GM23248 (cell line): Measurements from ENCODE around the gene SRRM4. TPM values are rescaled to one million over a fixed set of nuclear protein-coding genes. Genes with fewer than 3 reads are reported as not detected.
"Not testable (repeated sequence)": the region's sequence is repeated elsewhere in the genome, so short reads cannot be mapped to it uniquely, and the experiment has no call there.

ENCODE experiments used
- DNase-seq: peaks from one replicate; pipeline ENCODE4 v3.0.0-alpha.2; 2015
- H2AFZ ChIP-seq: fragments of 200-600 bp; sonication (generic); 2 replicates; pipeline ENCODE4 v1.6.1; 2016; ENCODE audit warnings: antibody characterized with exemption
- H3F3A ChIP-seq: fragments of 200-600 bp; sonication (generic); 2 replicates; pipeline ENCODE4 v1.6.1; 2016; ENCODE audit warnings: mild to moderate bottlenecking, antibody characterized with exemption, mixed run types; ENCODE audit not compliant: insufficient read depth
- H3K27ac ChIP-seq: fragments of 200-600 bp; sonication (generic); 2 replicates; pipeline ENCODE4 v1.5.1; 2016; ENCODE audit warnings: mild to moderate bottlenecking
- H3K27me3 ChIP-seq: fragments of 200-600 bp; sonication (generic); replicated peaks from 2 replicates; pipeline ENCODE4 v1.6.1; 2016; ENCODE audit warnings: mild to moderate bottlenecking; ENCODE audit not compliant: insufficient read depth
- H3K36me3 ChIP-seq: fragments of 200-600 bp; sonication (generic); 2 replicates; pipeline ENCODE4 v1.6.1; 2016; ENCODE audit warnings: low read depth, mild to moderate bottlenecking
- H3K4me1 ChIP-seq: fragments of 200-600 bp; sonication (generic); 2 replicates; pipeline ENCODE4 v1.6.1; 2016; ENCODE audit warnings: mild to moderate bottlenecking; ENCODE audit not compliant: insufficient read depth
- H3K4me2 ChIP-seq: fragments of 200-600 bp; sonication (generic); one replicate; pipeline ENCODE4 v1.6.1; 2016; ENCODE audit warnings: mild to moderate bottlenecking; ENCODE audit not compliant: unreplicated experiment
- H3K4me3 ChIP-seq: fragments of 200-600 bp; sonication (generic); 2 replicates; pipeline ENCODE4 v1.5.1; 2016; ENCODE audit warnings: mild to moderate bottlenecking
- H3K79me2 ChIP-seq: fragments of 200-600 bp; sonication (generic); 2 replicates; pipeline ENCODE4 v1.6.1; 2016; ENCODE audit warnings: mild to moderate bottlenecking; ENCODE audit not compliant: insufficient read depth
- H3K9ac ChIP-seq: fragments of 200-600 bp; sonication (generic); 2 replicates; pipeline ENCODE4 v1.6.1; 2016; ENCODE audit warnings: mild to moderate bottlenecking
- H3K9me2 ChIP-seq: fragments of 200-600 bp; sonication (generic); 2 replicates; pipeline ENCODE4 v1.6.1; 2016; ENCODE audit warnings: mixed run types, mild to moderate bottlenecking, moderate library complexity; ENCODE audit not compliant: insufficient read depth
- H3K9me3 ChIP-seq: fragments of 200-600 bp; sonication (generic); one replicate; pipeline ENCODE4 v1.6.1; 2017; ENCODE audit warnings: low read depth
- H4K20me1 ChIP-seq: fragments of 200-600 bp; sonication (generic); 2 replicates; pipeline ENCODE4 v1.6.0; 2016; ENCODE audit not compliant: insufficient read depth
- EZH2 ChIP-seq: fragments of 200-600 bp; sonication (generic); IDR thresholded peaks from 2 replicates; pipeline ENCODE4 v1.6.1; 2018; ENCODE audit warnings: antibody characterized with exemption, mild to moderate bottlenecking; ENCODE audit not compliant: insufficient read depth, poor library complexity, severe bottlenecking
- EZH2phosphoT487 ChIP-seq: fragments of 200-600 bp; sonication (generic); IDR thresholded peaks from 2 replicates; pipeline ENCODE4 v1.6.1; 2018; ENCODE audit warnings: antibody characterized with exemption, moderate library complexity, mild to moderate bottlenecking, low read depth; ENCODE audit not compliant: insufficient read depth
- WGBS, 2 experiments: methylation state at CpG; one replicate each; pipeline ENCODE4 v1.1.6; 2015 to 2017; ENCODE audit warnings: low lambda C conversion rate in 2 of 2, low coverage in 1 of 2; ENCODE audit errors: missing lambda C conversion rate in 2 of 2; 5-methylcytosine and 5-hydroxymethylcytosine counted together
- in situ Hi-C: fragments of 300-500 bp; cut with MboI; formaldehyde crosslinking; loops from 2 replicates; pipeline ENCODE4 v1.15.0; 2020
- polyA plus RNA-seq: library from polyadenylated mRNA; unstranded; fragments of >200 nt; fragmentation: Nextera tagmentation; extraction: Ambion mirVana; gene quantifications from 2 replicates; pipeline ENCODE4 v1.2.1, GENCODE V29; 2016
- total RNA-seq: library from RNA; depleted of rRNA; stranded (reverse); fragments of >200 nt; shearing (Covaris generic); gene quantifications from 2 replicates; pipeline ENCODE4 v1.2.3, GENCODE V29; 2014

The SRRM4 gene
- total and polyA plus RNA-seq, 2 experiments from 2014 or later, result not detected

DNA sequence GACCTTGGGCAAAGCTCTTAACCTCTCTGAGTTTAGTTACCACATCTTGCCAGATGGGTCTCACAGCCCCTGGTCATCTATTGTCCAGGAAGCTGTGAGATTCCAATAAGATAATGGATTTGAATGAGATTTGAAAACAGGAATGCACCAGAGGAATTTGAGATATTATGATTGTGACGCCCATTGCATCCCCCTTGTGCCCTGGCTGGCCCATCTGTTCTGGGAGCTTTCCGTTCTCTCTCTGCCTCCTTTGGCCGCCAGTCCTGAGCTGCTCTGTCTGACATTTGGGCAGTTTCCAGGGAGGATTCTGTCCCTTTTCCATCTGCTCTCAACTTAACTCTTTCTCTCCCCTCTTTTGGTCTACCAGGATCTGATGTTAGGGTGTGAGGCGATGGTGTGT is 24.6 kb downstream of the SRRM4 start:
- no peaks in the 10 kb centered on the region for H3F3A ChIP-seq
- no peaks in the 10 kb centered on the region for H3K9me2 ChIP-seq
- TF ChIP-seq EZH2phosphoT487, result no peak
- TF ChIP-seq EZH2, result no peak
- H3K4me1 ChIP-seq, result no peaks in the 10 kb centered on the region
- H3K4me3 ChIP-seq, result no peak overlapping the region
- H3K27ac ChIP-seq, result no peak overlapping the region
- H3K4me2 ChIP-seq, result no peak overlapping the region
- H3K9me3 ChIP-seq, result no peaks in the 10 kb centered on the region
- in situ Hi-C loops, result no loop called here
- no peaks in the 10 kb centered on the region for H3K36me3 ChIP-seq
- 5 to 12% methylated on average over 4 of the region's 4 CpGs for WGBS, 2 experiments
- H3K79me2 ChIP-seq, result no peaks in the 10 kb centered on the region
- no peak for DNase-seq
- H3K27me3 ChIP-seq, result no peaks in the 10 kb centered on the region
- H4K20me1 ChIP-seq, result no peaks in the 10 kb centered on the region
- no peak overlapping the region for H2AFZ ChIP-seq
- H3K9ac ChIP-seq, result no peak overlapping the region

DNA sequence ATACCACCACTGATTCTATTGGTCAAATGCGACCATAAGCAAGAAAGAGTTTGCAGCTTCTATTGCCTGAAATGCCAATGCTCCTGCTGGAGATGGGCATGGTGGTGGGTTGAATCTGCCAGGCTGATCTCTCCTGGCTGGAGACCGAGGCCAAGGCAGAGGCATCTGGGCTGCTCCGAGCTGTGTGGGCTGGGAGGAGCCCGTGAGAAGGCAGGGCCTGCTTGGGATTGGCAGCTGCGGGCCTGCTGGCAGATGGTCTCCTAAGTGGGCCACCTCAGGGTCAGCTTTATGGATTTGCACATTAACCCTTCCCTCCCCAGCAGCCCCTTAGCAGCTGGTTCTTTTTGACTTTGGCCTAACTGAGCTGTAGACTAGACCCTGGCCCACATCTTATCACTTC is 25.4 kb downstream of the SRRM4 start:
- Histone ChIP-seq H3K79me2 (no peaks in the 10 kb centered on the region), H3F3A (no peaks in the 10 kb centered on the region), H4K20me1 (no peaks in the 10 kb centered on the region), H2AFZ (no peak overlapping the region), H3K4me2 (no peak overlapping the region), H3K4me1 (no peaks in the 10 kb centered on the region), H3K27me3 (no peaks in the 10 kb centered on the region), H3K4me3 (no peak overlapping the region), H3K27ac (no peak overlapping the region), H3K9ac (no peak overlapping the region), H3K9me3 (no peaks in the 10 kb centered on the region), H3K9me2 (no peaks in the 10 kb centered on the region), H3K36me3 (no peaks in the 10 kb centered on the region)
- 14 to 18% methylated on average over 5 of the region's 5 CpGs for WGBS, 2 experiments
- no peak for TF ChIP-seq EZH2phosphoT487
- TF ChIP-seq EZH2, result no peak
- in situ Hi-C loops, result no loop called here
- DNase-seq, result no peak

DNA sequence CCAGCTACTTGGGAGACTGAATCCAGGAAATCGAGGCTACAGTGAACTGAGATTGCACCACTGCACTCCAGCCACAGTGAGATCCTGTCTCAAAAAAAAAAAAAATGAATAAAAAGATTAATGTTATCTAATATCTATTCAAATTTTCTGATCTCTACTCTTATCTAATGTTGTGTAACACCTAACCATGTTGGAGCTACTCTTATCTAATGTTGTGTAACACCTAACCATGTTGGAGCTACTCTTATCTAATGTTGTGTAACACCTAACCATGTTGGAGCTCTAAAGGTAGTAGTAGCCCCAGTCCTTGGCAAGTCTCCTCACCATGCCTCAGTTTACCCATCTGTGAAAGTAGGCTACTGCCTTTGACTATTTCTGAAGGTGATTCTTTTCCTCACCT is 26.9 kb downstream of the SRRM4 start:
- H3F3A ChIP-seq, H3K4me2 ChIP-seq, H3K79me2 ChIP-seq, H3K9me2 ChIP-seq, H3K4me3 ChIP-seq, in situ Hi-C loops, H3K9me3 ChIP-seq, H3K36me3 ChIP-seq, H3K4me1 ChIP-seq, DNase-seq, H2AFZ ChIP-seq, H4K20me1 ChIP-seq, H3K27ac ChIP-seq, H3K9ac ChIP-seq, H3K27me3 ChIP-seq: not testable (repeated sequence)
- WGBS, 2 experiments, result 17 to 30% methylated on average over 1 of the region's 1 CpG

DNA sequence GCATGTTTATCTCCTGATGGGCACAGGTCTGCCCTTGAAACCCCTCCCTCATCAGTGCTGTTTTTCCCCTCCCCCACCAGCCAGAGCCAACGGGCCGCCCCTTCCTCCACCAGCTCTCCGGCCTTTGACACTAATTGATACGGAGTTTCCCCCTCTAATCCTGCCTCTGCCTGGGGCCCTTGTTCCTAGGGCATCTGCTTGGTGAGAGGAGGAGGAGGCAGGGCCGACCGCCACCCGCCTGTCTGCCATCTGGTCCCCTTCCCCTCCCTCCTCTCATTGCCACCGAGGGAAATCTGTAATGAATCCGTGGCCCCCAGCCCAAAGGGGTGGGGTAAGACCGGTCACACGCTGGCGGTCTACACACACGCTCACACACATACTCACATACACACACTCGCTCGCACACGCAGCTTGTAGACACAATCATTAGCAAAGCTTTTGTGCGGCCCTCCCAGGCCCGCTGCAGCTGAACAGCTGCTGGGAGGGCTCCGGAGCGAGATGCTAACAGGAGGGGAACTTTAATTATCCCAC is 27.4 kb downstream of the SRRM4 start:
- H3K27me3 ChIP-seq, result no peaks in the 10 kb centered on the region
- no peaks in the 10 kb centered on the region for H3K9me3 ChIP-seq
- in situ Hi-C loops, result no loop called here
- no peaks in the 10 kb centered on the region for H3K36me3 ChIP-seq
- no peak overlapping the region for H3K27ac ChIP-seq
- no peak overlapping the region for H2AFZ ChIP-seq
- TF ChIP-seq EZH2, result no peak
- no peak for TF ChIP-seq EZH2phosphoT487
- no peaks in the 10 kb centered on the region for H3K4me1 ChIP-seq
- no peak overlapping the region for H3K4me2 ChIP-seq
- no peaks in the 10 kb centered on the region for H4K20me1 ChIP-seq
- 2 to 4% methylated on average over 16 to 20 of the region's 20 CpGs for WGBS, 2 experiments
- DNase-seq, result no peak
- H3K79me2 ChIP-seq, result no peaks in the 10 kb centered on the region
- H3F3A ChIP-seq, result no peaks in the 10 kb centered on the region
- no peaks in the 10 kb centered on the region for H3K9me2 ChIP-seq
- no peak overlapping the region for H3K9ac ChIP-seq
- H3K4me3 ChIP-seq, result no peak overlapping the region

DNA sequence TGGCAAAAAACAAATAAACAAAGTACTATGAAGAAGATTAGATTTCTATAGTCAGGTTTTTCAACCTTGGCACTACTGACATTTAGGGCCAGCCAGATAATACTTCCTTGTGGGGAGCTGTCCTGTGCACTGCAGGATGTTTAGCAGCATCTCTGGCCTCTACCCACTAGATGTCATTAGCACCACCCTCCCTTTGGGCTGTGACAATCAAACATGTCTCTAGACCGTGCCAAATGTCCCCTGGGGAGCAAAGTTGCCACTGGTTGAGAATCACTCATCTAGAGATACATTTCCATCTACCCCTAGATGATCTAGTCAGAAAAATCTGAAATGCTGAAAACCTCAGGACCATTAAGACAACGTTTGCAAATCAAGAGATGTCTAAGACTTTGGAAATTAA is 29.9 kb downstream of the SRRM4 start:
- no peaks in the 10 kb centered on the region for H3K79me2 ChIP-seq
- H3K4me3 ChIP-seq, result no peak overlapping the region
- no peaks in the 10 kb centered on the region for H4K20me1 ChIP-seq
- DNase-seq, result no peak
- no peak overlapping the region for H3K27ac ChIP-seq
- no peaks in the 10 kb centered on the region for H3K4me1 ChIP-seq
- H3K9me3 ChIP-seq, result no peaks in the 10 kb centered on the region
- H2AFZ ChIP-seq, result no peak overlapping the region
- no peaks in the 10 kb centered on the region for H3K27me3 ChIP-seq
- WGBS, 2 experiments, result 1 to 3% methylated on average over 2 of the region's 2 CpGs
- in situ Hi-C loops, result no loop called here
- no peak overlapping the region for H3K4me2 ChIP-seq
- H3K36me3 ChIP-seq, result no peaks in the 10 kb centered on the region
- TF ChIP-seq EZH2phosphoT487 (no peak), EZH2 (no peak)
- H3K9me2 ChIP-seq, result no peaks in the 10 kb centered on the region
- no peak overlapping the region for H3K9ac ChIP-seq
- H3F3A ChIP-seq, result no peaks in the 10 kb centered on the region
